Measurements from ENCODE around the gene HSH2D.
"Not testable (repeated sequence)": the region's sequence is repeated elsewhere in the genome, so short reads cannot be mapped to it uniquely, and the experiment has no call there.

HSH2D gene

DNA sequence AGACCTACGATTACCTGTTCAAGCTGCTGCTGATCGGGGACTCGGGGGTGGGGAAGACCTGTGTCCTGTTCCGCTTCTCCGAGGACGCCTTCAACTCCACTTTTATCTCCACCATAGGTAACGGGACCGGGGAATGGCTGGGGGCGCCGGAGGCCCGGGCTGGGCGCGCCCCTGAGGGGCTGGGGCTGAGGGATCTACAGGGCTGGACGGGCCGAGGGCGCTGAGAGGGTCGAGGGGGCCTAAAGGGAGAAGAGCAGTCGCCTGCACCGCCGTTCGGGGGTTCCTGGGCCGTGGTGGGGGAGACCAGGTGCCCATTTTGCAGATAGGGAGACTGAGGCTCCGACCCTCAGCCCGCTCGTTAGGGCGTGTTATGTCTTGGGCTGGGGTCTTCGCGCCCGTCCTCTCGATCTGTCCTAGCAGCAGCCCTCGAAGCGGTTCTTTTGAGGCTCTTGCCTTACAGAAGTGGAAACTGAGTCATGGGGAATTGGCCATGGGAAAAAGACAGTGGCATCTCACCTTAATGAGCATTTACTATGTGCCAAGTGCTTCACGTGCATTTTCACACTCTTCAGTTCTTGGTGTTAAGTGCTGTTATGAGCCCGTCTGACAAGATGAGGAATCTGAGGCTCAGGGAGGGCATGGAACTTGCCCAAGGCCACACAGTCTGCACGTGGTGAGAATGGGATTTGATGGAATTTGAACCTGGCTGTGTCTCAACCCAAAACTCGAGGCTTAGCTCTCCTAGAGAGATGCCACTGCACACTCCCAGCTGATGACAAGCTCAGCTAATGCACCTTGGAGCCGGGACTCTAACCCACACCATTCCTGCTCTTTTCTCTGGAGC lies 31.4 kb upstream of the HSH2D start:
- in situ Hi-C loops (cut with HindIII; ENCODE audit: low pct_unique_long_range_greater_than_20kb, low sequenced_read_pairs) = no loop called here
- DNase-seq (ENCODE audit: low read depth in 1 of 2, low spot score in 1 of 2) = no peak
- no peak for TF ChIP-seq JUND (IDR thresholded peaks at IDR 0.05; ENCODE audit: low read depth)

DNA sequence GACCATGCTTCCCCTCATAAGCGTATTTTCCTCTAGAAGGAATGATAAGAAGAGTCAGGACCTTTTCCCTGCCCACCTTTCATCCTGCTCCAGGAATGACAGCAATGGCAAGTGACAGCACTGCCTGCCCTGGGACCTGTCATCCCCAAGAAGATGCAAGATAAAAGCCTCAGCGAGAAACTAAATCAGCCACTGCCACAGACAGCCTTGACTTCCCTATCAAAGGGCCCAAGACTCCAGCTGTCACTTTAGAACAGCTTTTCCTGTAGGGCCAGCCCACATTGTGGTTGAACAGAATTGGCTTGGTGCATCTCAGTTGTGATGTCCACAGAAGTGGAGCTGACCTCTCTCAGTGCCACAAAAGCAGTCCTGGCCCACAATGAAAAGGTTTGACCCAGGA lies 30.7 kb upstream of the HSH2D start:
- no peak for TF ChIP-seq JUND (IDR thresholded peaks at IDR 0.05; ENCODE audit: low read depth)
- in situ Hi-C loops (cut with HindIII; ENCODE audit: low pct_unique_long_range_greater_than_20kb, low sequenced_read_pairs) = no loop called here
- DNase-seq (ENCODE audit: low read depth in 1 of 2, low spot score in 1 of 2) = no peak

DNA sequence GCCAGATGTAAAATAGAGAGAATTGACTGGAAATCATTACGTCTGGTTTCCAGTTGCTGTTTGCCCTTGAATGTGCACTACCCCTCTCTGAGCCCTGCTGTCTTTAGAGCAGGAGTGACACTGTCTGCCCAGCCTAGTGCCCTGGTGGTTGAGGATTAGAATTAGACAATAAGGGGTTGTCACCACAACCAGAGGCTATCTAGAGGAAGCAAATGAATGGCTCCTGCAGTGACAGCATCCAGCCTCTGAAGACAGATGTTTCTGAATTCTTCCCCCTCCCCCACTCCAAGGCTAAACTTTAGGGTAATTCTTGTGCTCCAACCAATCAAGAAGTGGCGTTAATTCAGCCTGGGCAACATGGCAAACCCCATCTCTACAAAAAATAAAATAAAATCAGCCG lies 29.8 kb upstream of the HSH2D start:
- in situ Hi-C loops (cut with HindIII; ENCODE audit: low pct_unique_long_range_greater_than_20kb, low sequenced_read_pairs) = no loop called here
- TF ChIP-seq JUND (IDR thresholded peaks at IDR 0.05; ENCODE audit: low read depth) = no peak
- no peak for DNase-seq (ENCODE audit: low read depth in 1 of 2, low spot score in 1 of 2)

DNA sequence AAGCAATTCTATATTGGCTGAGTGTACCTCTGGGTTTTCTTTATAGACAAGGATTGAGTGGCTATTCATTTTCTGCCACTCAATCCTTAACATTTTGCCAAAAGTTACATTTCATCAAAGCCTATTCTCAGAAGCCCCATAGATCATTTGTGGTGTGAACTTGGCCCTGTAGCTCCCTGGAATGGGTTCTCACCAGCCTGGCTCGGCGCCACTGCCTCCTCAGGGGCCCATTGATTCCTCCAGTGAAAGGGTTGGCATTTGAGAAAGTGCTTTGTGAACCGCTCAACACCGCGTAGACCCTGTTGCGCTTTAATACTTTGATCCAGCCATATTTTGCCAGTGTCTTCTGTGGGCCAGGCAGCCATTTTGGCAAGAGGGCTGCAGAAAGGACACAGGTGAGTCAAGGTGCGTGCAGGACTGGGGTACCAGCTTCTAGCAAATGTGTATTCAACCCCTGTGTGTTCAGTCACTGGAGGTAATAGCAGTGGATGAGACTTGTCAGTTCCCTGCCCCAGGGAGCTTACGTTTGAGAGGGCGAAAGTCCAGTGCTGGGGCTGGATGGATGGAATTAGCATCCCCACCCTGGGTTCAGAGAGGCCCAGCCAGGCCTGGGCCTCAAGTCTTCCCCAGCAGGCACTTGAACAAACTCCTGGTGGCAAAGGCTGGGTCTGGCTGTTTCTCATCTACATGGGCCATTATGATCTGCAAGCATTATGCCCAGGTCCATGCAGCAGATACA lies 28.0 kb upstream of the HSH2D start:
- in situ Hi-C loops (cut with HindIII; ENCODE audit: low pct_unique_long_range_greater_than_20kb, low sequenced_read_pairs) = no loop called here
- no peak for DNase-seq (ENCODE audit: low read depth in 1 of 2, low spot score in 1 of 2)
- no peak for TF ChIP-seq JUND (IDR thresholded peaks at IDR 0.05; ENCODE audit: low read depth)

DNA sequence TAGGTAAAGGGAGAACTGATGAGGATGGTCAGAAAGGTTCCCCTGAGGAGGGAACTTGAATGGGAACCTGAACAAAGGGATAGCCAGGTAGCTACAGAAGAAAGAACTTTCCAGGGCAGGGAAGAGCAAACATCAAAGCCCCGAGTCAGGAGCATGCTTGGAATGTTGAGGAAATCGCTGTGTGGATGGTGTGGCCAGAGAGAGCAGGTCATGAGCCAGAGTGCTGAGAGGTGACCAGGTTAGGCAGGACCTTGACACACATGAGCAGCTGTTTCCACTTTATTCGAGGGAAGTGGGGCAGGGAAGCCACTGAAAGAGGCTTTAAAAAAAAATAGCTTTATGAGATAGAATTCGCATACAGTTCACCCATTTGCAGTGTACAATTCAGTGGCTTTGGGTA lies 27.4 kb upstream of the HSH2D start:
- no peak for TF ChIP-seq JUND (IDR thresholded peaks at IDR 0.05; ENCODE audit: low read depth)
- in situ Hi-C loops (cut with HindIII; ENCODE audit: low pct_unique_long_range_greater_than_20kb, low sequenced_read_pairs) = no loop called here
- DNase-seq (ENCODE audit: low read depth in 1 of 2, low spot score in 1 of 2) = no peak

DNA sequence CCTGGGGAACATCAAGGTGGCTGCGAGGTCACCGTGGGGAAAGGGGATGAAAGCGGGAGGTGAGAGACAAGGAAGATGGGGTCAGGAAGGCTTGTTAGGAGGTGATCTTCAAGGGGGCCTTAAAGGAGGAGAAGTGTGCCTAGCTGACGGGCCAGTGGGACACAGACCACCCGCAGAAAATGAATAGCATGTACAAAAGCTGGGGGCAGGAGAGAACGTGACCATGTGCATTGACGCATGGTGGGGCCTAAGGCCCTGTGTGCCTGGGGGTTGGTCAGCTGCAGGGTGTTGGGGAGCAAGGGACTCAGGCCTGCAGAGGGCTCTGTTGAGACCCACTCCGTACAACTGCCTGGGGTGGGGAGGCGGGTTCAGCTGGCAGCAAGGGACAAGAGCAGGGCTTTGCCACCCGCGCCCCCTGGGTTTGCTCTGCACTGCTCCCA lies 25.9 kb upstream of the HSH2D start:
- in situ Hi-C loops (cut with HindIII; ENCODE audit: low pct_unique_long_range_greater_than_20kb, low sequenced_read_pairs) = no loop called here
- no peak for TF ChIP-seq JUND (IDR thresholded peaks at IDR 0.05; ENCODE audit: low read depth)
- no peak for DNase-seq (ENCODE audit: low read depth in 1 of 2, low spot score in 1 of 2)

DNA sequence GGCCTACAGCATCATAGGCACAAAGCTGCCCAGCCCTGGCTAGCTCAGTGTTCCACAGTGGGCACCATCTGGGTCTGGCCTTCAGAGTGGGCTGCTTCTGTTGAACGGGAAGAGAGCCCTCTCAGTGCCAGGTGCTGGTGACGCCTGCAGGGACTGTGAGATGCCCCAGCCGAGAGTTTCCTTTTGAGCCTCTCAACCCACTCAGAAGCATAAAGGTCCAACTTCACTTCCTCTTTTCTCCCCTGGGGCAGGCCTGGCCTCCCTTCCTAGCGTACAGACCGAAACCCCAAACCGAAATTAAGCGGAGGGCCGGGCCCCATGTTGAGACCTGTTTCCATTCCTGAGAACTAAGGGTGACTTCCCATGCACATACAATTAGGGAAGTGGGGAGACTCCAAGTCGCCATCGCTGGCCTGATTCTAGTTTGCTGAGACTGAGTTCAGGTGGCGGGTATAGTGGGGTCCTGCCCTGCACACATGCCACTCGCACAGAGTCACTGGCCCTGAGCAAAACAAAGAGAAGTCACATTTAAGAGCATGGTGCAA lies 24.9 kb upstream of the HSH2D start:
- in situ Hi-C loops (cut with HindIII; ENCODE audit: low pct_unique_long_range_greater_than_20kb, low sequenced_read_pairs) = no loop called here

DNA sequence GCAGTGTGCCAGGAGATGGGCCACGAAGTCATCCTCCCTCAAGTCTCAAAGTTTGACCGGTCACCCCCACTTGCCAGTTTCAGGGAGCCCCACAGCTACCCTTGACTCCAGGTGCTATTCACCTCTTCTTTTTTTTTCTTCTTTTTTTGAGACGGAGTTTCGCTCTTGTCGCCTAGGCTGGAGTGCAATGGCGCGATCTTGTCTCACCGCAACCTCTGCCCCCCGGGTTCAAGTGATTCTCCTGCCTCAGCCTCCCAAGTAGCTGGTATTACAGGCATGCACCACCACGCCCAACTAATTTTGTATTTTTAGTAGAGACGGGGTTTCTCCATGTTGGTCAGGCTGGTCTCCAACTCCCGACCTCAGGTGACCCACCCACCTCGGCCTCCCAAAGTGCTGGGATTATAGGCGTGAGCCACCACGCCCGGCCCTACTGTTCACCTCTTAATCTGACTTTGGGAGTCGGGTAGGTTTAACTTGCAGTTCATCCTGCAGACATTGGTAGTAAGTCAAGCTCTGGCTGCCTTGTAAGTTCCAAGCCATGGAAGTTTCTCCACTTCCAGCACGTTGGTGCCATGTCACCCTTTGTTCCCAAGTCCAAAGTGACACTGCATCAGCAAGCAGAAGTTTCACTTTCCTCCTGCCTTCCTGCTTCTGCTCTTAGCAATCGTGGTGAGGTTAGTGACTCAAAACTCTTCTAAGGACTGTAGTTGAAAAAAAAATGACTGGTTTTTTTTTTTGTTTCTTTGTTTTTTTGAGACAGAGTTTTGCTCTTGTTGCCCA lies 24.2 kb upstream of the HSH2D start:
- DNase-seq (ENCODE audit: low read depth in 1 of 2, low spot score in 1 of 2); in situ Hi-C loops (cut with HindIII; ENCODE audit: low pct_unique_long_range_greater_than_20kb, low sequenced_read_pairs): not testable (repeated sequence)

More for the DNA sequence above, 24.9 kb upstream of the HSH2D start:
- no peak for TF ChIP-seq JUND (IDR thresholded peaks at IDR 0.05; ENCODE audit: low read depth)
- no peak for DNase-seq (ENCODE audit: low read depth in 1 of 2, low spot score in 1 of 2)

DNA sequence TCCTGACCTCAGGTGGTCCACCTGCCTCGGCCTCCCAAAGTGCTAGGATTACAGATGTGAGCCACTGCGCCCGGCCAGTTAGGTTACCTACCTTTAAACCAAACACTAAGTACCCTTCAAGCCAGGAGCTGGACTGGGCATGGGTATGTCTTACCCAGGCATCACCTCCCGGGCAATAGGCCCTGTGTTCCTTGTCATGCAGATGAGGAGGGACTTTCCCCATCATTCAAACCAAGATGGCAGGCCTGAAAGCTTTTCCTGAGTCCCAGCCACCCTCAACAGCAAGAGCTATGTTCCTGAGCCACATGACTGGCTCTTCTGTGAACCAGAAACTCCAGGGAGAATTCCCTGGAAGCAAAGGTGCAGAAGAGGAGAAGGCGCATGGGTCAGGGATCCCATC lies 22.3 kb upstream of the HSH2D start:
- TF ChIP-seq JUND (IDR thresholded peaks at IDR 0.05; ENCODE audit: low read depth) = no peak
- DNase-seq (ENCODE audit: low read depth in 1 of 2, low spot score in 1 of 2) = no peak
- in situ Hi-C loops (cut with HindIII; ENCODE audit: low pct_unique_long_range_greater_than_20kb, low sequenced_read_pairs) = no loop called here

DNA sequence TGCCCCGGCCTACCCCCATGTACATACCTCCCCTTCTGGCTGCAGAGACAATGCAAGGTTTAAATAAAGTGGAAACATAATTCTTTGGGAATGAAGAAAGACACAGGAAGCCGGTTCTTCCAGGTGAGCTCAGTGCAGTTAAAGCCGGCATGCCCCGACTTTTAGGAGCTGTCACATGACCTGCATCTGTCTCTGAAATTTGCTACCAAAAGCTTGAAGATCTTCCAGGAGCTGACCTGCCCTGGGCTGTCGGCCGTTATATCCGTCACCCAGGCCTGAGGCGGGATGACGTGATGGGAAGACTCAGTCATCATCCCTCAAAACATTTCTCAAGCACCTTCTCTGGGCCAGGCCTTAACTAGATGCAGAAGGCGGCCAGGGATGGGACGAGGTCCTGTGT lies 21.5 kb upstream of the HSH2D start:
- TF ChIP-seq JUND (IDR thresholded peaks at IDR 0.05; ENCODE audit: low read depth) = no peak
- no peak for DNase-seq (ENCODE audit: low read depth in 1 of 2, low spot score in 1 of 2)
- in situ Hi-C loops (cut with HindIII; ENCODE audit: low pct_unique_long_range_greater_than_20kb, low sequenced_read_pairs) = no loop called here

DNA sequence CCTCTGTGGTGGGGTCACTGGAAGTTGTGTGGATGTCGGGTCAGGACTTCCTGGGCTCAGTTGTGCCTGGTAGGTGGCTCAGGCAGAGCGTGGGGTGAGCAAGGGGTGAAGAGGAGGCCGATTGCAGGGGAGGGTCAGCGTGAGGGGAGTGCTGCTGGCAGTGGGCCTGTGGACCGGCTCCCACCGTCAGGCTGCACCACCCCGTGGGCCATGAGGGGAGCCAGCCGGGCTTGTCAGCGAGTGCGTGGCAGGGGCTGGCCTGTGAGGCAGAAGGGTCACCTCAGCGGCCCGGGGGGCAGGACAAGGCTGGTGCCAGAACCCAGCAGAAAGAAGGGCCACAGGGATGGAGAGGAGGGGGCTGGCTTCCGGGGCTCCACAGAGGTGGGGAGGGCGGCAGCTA lies 18.5 kb upstream of the HSH2D start:
- no peak for TF ChIP-seq JUND (IDR thresholded peaks at IDR 0.05; ENCODE audit: low read depth)
- DNase-seq (ENCODE audit: low read depth in 1 of 2, low spot score in 1 of 2) = no peak
- in situ Hi-C loops (cut with HindIII; ENCODE audit: low pct_unique_long_range_greater_than_20kb, low sequenced_read_pairs) = no loop called here

DNA sequence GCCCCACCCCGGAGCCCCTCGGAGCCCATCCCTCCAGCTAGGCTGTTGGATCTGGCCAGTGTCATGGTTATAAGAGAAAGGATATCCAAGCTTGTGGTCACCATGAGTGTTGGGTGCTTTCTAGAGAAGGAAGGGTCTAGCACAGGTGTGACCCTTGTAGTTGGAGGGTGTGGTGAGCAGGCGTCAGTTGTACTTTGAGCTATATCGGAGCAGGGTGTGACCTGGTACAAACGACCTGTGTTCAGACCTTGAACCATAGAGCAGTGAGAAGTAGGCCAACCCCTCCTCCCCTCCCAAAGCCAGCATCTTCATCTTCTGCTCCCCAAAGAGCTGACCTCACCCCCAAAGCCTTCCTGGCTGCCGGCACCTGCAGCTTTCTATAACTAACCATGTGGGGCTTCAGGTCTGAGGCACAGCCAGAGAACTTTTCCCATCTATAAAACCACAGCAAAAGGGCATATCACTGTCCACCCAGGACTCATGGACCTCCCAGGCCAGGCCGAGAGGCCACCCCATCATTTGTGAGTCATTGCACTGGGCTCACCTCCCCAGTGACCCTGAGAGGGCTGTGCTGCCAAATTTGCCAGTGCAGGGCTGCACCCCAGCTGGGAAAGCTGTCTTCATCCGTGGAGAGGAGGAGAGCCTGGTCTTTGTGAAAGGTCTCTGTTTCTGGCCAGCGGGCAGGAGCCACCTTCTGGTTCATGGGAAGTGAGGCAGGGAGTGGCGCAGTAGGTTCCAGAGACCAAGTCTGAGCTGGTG lies 17.6 kb upstream of the HSH2D start:
- TF ChIP-seq JUND (IDR thresholded peaks at IDR 0.05; ENCODE audit: low read depth) = no peak
- in situ Hi-C loops (cut with HindIII; ENCODE audit: low pct_unique_long_range_greater_than_20kb, low sequenced_read_pairs) = no loop called here
- no peak for DNase-seq (ENCODE audit: low read depth in 1 of 2, low spot score in 1 of 2)
